Brain microvascular endothelial cell (primary cell): Measurements from ENCODE around the gene DDX21.

ENCODE experiments used
- DNase-seq: peaks from one replicate; pipeline ENCODE4 v3.0.0-alpha.2; 2020
- H3K27ac ChIP-seq: fragments of 250-450 bp; sonication (Bioruptor Pico); 2 replicates; pipeline ENCODE4 v1.5.1; 2020; ENCODE audit warnings: mild to moderate bottlenecking, moderate library complexity
- H3K27me3 ChIP-seq: fragments of 250-450 bp; sonication (Bioruptor Pico); replicated peaks from 2 replicates; pipeline ENCODE4 v1.5.1; 2020; ENCODE audit warnings: mild to moderate bottlenecking
- H3K36me3 ChIP-seq: fragments of 250-450 bp; sonication (Bioruptor Pico); replicated peaks from 2 replicates; pipeline ENCODE4 v1.5.1; 2020; ENCODE audit warnings: mild to moderate bottlenecking
- H3K4me3 ChIP-seq: 2 replicates; pipeline ENCODE4 v1.5.1; 2011; ENCODE audit warnings: low read depth, mild to moderate bottlenecking, control low read depth, low read length, moderate library complexity
- CTCF ChIP-seq: IDR thresholded peaks from 2 replicates; pipeline ENCODE4 v1.5.1; 2011; ENCODE audit warnings: low read depth, mild to moderate bottlenecking, moderate library complexity, low read length, control low read depth, inconsistent platforms; ENCODE audit errors: missing control alignments
- in situ Hi-C: cut with HindIII; loops from 2 replicates; pipeline ENCODE4 v1.10.0; 2017; ENCODE audit warnings: low sequenced_read_pairs, low pct_ligation_motif_present

DDX21 gene

DNA sequence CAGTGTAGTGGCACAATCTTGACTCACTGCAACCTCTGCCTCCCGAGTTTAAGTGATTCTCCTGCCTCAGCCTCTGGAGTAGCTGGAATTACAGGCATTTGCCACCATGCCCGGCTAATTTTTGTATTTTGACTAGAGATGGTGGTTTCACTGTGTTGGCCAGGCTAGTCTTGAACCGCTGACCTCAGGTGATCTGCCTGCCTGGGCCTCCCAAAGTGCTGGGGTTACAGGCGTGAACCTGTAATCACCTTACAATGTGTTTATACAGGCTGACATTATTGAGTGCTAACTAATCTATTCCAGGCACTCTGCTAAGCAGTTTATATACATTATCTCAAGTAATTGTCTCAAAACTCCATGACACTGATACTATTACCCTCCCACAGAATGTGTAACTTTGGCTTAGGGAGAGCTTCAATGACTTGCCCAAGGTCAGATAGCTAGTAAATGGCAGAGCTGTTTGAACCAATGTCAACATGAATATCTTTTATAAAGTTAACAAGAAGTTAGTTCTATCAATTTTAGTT is 69.5 kb downstream of the DDX21 start:
- Histone ChIP-seq H3K27me3 (no peaks in the 10 kb centered on the region), H3K36me3 (no peaks in the 10 kb centered on the region), H3K27ac (no peak overlapping the region), H3K4me3 (no peak overlapping the region)
- no peak for TF ChIP-seq CTCF
- no peak for DNase-seq
- in situ Hi-C loops = no loop called here

DNA sequence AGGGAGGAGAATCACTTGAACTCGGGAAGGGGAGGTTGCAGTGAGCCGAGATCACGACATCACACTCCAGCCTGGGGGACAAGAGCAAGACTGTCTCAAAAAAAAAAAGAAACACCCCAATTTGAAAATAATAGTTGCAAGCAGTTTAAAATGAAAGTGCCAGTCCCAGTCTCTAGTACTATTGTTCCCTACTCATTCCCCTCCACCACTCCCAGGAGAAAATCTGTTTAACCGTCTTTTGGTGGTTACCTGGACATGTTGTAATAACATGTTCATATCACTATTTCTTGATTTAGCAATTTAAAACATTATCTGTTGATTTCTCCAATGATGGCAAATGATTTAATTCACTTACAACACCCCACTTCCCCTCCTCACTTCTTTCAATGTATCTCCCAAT is 77.3 kb downstream of the DDX21 start:
- no peak for DNase-seq
- TF ChIP-seq CTCF = no peak
- Histone ChIP-seq H3K27me3 (no peaks in the 10 kb centered on the region), H3K4me3 (no peak overlapping the region), H3K36me3 (no peaks in the 10 kb centered on the region), H3K27ac (no peak overlapping the region)
- in situ Hi-C loops = no loop called here
